H1 (cell line): ENCODE data around the gene S100A12. TPM values are rescaled to one million over a fixed set of nuclear protein-coding genes. Genes with fewer than 3 reads are reported as not detected.
A peak's percentile ranks its signal among the peaks of the same experiment; 100 is the strongest.

ENCODE experiments used
- CTCF ChIA-PET: fragments of 300-600 bp; sonication (Branson Sonifier 250); formaldehyde crosslinking; loops from one replicate; lab custom pipeline; 2021; ENCODE audit not compliant: partially characterized antibody; lab: Charles Lee
- POLR2A ChIA-PET: fragments of 300-600 bp; sonication (Branson Sonifier 250); formaldehyde crosslinking; loops from one replicate; lab custom pipeline; 2021; ENCODE audit warnings: inconsistent platforms; ENCODE audit not compliant: partially characterized antibody; lab: Charles Lee
- DNase-seq, 2 experiments: peaks; one replicate each; pipeline versions ENCODE4 v3.0.0 to v3.0.0-alpha.2; 2010 to 2022; ENCODE audit warnings: low spot score in 2 of 2, low read depth in 1 of 2, mixed read lengths in 1 of 2
- FAIRE-seq: peaks from 2 replicates; lab custom pipeline; 2011; peaks lifted over from hg19 to GRCh38; lab: Jason Lieb, UNC
- H2AFZ ChIP-seq: 2 replicates; pipeline ENCODE4 v1.8.1; 2012; ENCODE audit warnings: low read length, inconsistent platforms
- H2AK5ac ChIP-seq: 2 replicates; pipeline ENCODE4 v1.6.1; 2013; ENCODE audit warnings: low read depth, low read length
- H2BK120ac ChIP-seq: replicated peaks from 2 replicates; pipeline ENCODE3; 2013; ENCODE audit warnings: low read depth, low read length, inconsistent platforms
- H2BK12ac ChIP-seq: 2 replicates; pipeline ENCODE4 v1.6.1; 2013; ENCODE audit warnings: low read depth, low read length
- H2BK15ac ChIP-seq: 2 replicates; pipeline ENCODE4 v1.6.1; 2013; ENCODE audit warnings: low read length
- H2BK20ac ChIP-seq: 2 replicates; pipeline ENCODE4 v1.6.1; 2013; ENCODE audit warnings: low read length
- H2BK5ac ChIP-seq: 2 replicates; pipeline ENCODE4 v1.6.1; 2013; ENCODE audit warnings: low read depth, low read length
- H3K14ac ChIP-seq: 2 replicates; pipeline ENCODE4 v1.6.1; 2013; ENCODE audit warnings: inconsistent platforms; ENCODE audit not compliant: insufficient read length
- H3K18ac ChIP-seq: 2 replicates; pipeline ENCODE4 v1.6.1; 2013; ENCODE audit warnings: low read length; ENCODE audit errors: extremely low read depth
- H3K23ac ChIP-seq: 2 replicates; pipeline ENCODE4 v1.6.1; 2013; ENCODE audit warnings: inconsistent platforms; ENCODE audit not compliant: insufficient read length
- H3K23me2 ChIP-seq: 2 replicates; pipeline ENCODE4 v1.6.1; 2013; ENCODE audit warnings: low read depth, low read length
- H3K27ac ChIP-seq: 2 replicates; pipeline ENCODE4 v1.6.1; 2011; ENCODE audit warnings: low read depth, low read length, inconsistent platforms
- H3K27me3 ChIP-seq, 4 experiments: replicated peaks in 1 of 4; 1 replicate in 1 of 4; 2 replicates in 3 of 4; pipeline versions ENCODE4 v1.6.1 to v1.8.1; 2011 to 2013; ENCODE audit warnings: low read length in 3 of 4, mild to moderate bottlenecking in 3 of 4, inconsistent platforms in 2 of 4, mixed read lengths in 2 of 4, moderate library complexity in 1 of 4; ENCODE audit not compliant: control insufficient read depth in 3 of 4, insufficient read depth in 3 of 4; ENCODE audit errors: extremely low read depth in 1 of 4
- H3K36me3 ChIP-seq, 4 experiments: 2 replicates each; pipeline versions ENCODE4 v1.6.1 to v1.8.1; 2011 to 2013; ENCODE audit warnings: mild to moderate bottlenecking in 4 of 4, low read length in 3 of 4, moderate library complexity in 2 of 4, control low read depth in 1 of 4, inconsistent platforms in 1 of 4; ENCODE audit not compliant: insufficient read depth in 4 of 4, control insufficient read depth in 2 of 4
- H3K4ac ChIP-seq: replicated peaks from 2 replicates; pipeline ENCODE3; 2013; ENCODE audit warnings: low read length, low read depth, mixed read lengths, inconsistent platforms; ENCODE audit not compliant: insufficient read length
- H3K4me1 ChIP-seq, 4 experiments: replicated peaks in 1 of 4; 1 replicate in 1 of 4; 2 replicates in 3 of 4; pipeline versions ENCODE4 v1.6.1 to v1.8.1; 2011 to 2013; ENCODE audit warnings: low read length in 3 of 4, inconsistent platforms in 2 of 4, mixed read lengths in 1 of 4; ENCODE audit not compliant: insufficient read depth in 4 of 4, control insufficient read depth in 3 of 4
- H3K4me2 ChIP-seq, 2 experiments: 2 replicates each; pipeline versions ENCODE4 v1.6.1 to v1.8.1; 2011 to 2013; ENCODE audit warnings: low read depth in 2 of 2, low read length in 2 of 2, control low read depth in 1 of 2, inconsistent platforms in 1 of 2, mild to moderate bottlenecking in 1 of 2; ENCODE audit not compliant: insufficient read depth in 1 of 2
- H3K4me3 ChIP-seq, 4 experiments: fragments of 200-600, 300-600 bp in 1 of 4; sonication (generic), shearing (Covaris generic), sonication (Bioruptor Twin) in 1 of 4; 2 replicates each; pipeline versions ENCODE4 v1.5.1 to v1.8.1; 2011 to 2016; ENCODE audit warnings: low read length in 4 of 4, low read depth in 3 of 4, control low read depth in 2 of 4, inconsistent platforms in 2 of 4, mild to moderate bottlenecking in 2 of 4, mixed read lengths in 1 of 4, moderate library complexity in 1 of 4; ENCODE audit not compliant: insufficient read depth in 2 of 4; ENCODE audit errors: extremely low read depth in 1 of 4
- H3K56ac ChIP-seq: replicated peaks from 2 replicates; pipeline ENCODE3; 2013; ENCODE audit warnings: low read depth, mild to moderate bottlenecking, mixed read lengths, low read length, inconsistent platforms; ENCODE audit not compliant: insufficient read length
- H3K79me1 ChIP-seq: 2 replicates; pipeline ENCODE4 v1.6.1; 2013; ENCODE audit warnings: low read depth, low read length, control low read depth
- H3K79me2 ChIP-seq, 2 experiments: 2 replicates each; pipeline versions ENCODE4 v1.6.1 to v1.8.1; 2012 to 2013; ENCODE audit warnings: low read length in 2 of 2, mild to moderate bottlenecking in 2 of 2, inconsistent platforms in 1 of 2; ENCODE audit not compliant: insufficient read depth in 2 of 2, control insufficient read depth in 1 of 2
- H3K9ac ChIP-seq, 4 experiments: replicated peaks in 1 of 4; 1 replicate in 1 of 4; 2 replicates in 3 of 4; pipeline versions ENCODE4 v1.6.1 to v1.8.1; 2011 to 2013; ENCODE audit warnings: low read depth in 3 of 4, low read length in 3 of 4, control low read depth in 2 of 4, mild to moderate bottlenecking in 2 of 4, moderate library complexity in 2 of 4, inconsistent platforms in 1 of 4; ENCODE audit errors: extremely low read depth in 1 of 4
- H3K9me3 ChIP-seq, 2 experiments: 2 replicates each; pipeline versions ENCODE4 v1.6.1 to v1.8.1; 2012 to 2013; ENCODE audit warnings: mild to moderate bottlenecking in 2 of 2, moderate library complexity in 2 of 2, control low read depth in 1 of 2, inconsistent platforms in 1 of 2, low read depth in 1 of 2, low read length in 1 of 2, mixed read lengths in 1 of 2; ENCODE audit not compliant: insufficient read depth in 2 of 2
- H4K20me1 ChIP-seq, 2 experiments: replicated peaks in 1 of 2; 2 replicates each; pipeline versions ENCODE3 to v1.8.1; 2011 to 2013; ENCODE audit warnings: inconsistent platforms in 2 of 2, low read length in 2 of 2, mild to moderate bottlenecking in 1 of 2; ENCODE audit not compliant: insufficient read depth in 2 of 2, control insufficient read depth in 1 of 2
- H4K5ac ChIP-seq: 2 replicates; pipeline ENCODE4 v1.6.1; 2013; ENCODE audit warnings: low read length, low read depth, mixed read lengths, inconsistent platforms; ENCODE audit not compliant: insufficient read length
- H4K8ac ChIP-seq: 2 replicates; pipeline ENCODE4 v1.8.0; 2013; ENCODE audit warnings: mild to moderate bottlenecking, moderate library complexity, low read length, inconsistent platforms; ENCODE audit not compliant: insufficient read depth; ENCODE audit errors: extremely low read depth
- H4K91ac ChIP-seq: replicated peaks from 2 replicates; pipeline ENCODE3; 2013; ENCODE audit warnings: low read length, mixed read lengths, inconsistent platforms; ENCODE audit not compliant: insufficient read length
- ATF3 ChIP-seq: IDR thresholded peaks from 2 replicates; pipeline ENCODE4 v1.6.1; 2011; ENCODE audit warnings: low read depth, mild to moderate bottlenecking, low read length; ENCODE audit not compliant: insufficient read depth
- BACH1 ChIP-seq: IDR thresholded peaks from 2 replicates; pipeline ENCODE4 v1.6.1; 2012; ENCODE audit warnings: low read length, improper control_type of control experiment
- BRCA1 ChIP-seq: IDR thresholded peaks from 2 replicates; pipeline ENCODE4 v1.6.1; 2012; ENCODE audit warnings: low read depth, low read length, improper control_type of control experiment
- GABPA ChIP-seq: IDR thresholded peaks from 2 replicates; pipeline ENCODE4 v1.6.1; 2011; ENCODE audit warnings: mild to moderate bottlenecking, low read length, moderate library complexity, borderline replicate concordance; ENCODE audit not compliant: insufficient read depth
- GTF2F1 ChIP-seq: IDR thresholded peaks from 2 replicates; pipeline ENCODE4 v1.6.1; 2012; ENCODE audit warnings: low read depth, low read length, improper control_type of control experiment, borderline replicate concordance
- HDAC6 ChIP-seq: IDR thresholded peaks from one replicate; pipeline ENCODE4 v1.7.1; 2012; ENCODE audit warnings: low read depth, mild to moderate bottlenecking, inconsistent platforms, low read length, moderate library complexity
- NANOG ChIP-seq: IDR thresholded peaks from 2 replicates; pipeline ENCODE4 v1.6.1; 2011; ENCODE audit warnings: low read length, low read depth, mild to moderate bottlenecking, inconsistent platforms; ENCODE audit not compliant: insufficient read depth, poor library complexity, severe bottlenecking
- RAD21 ChIP-seq, 2 experiments: IDR thresholded peaks in 1 of 2; conservative IDR thresholded peaks in 1 of 2; 2 replicates each; pipeline ENCODE4 v1.6.1; 2011; ENCODE audit warnings: low read depth in 2 of 2, low read length in 2 of 2, improper control_type of control experiment in 1 of 2, inconsistent platforms in 1 of 2, mild to moderate bottlenecking in 1 of 2, moderate library complexity in 1 of 2
- SAP30 ChIP-seq: fragments of 300-600 bp; sonication (generic); IDR thresholded peaks from 2 replicates; pipeline ENCODE4 v1.7.1; 2012; ENCODE audit warnings: low read length, moderate library complexity, mild to moderate bottlenecking, inconsistent platforms; ENCODE audit not compliant: insufficient read depth, insufficient replicate concordance
- SP1 ChIP-seq: IDR thresholded peaks from 2 replicates; pipeline ENCODE4 v1.6.1; 2011; ENCODE audit warnings: low read depth, low read length
- USF2 ChIP-seq: IDR thresholded peaks from 2 replicates; pipeline ENCODE4 v1.6.1; 2011; ENCODE audit warnings: low read length, improper control_type of control experiment
- YY1 ChIP-seq: IDR thresholded peaks from 2 replicates; pipeline ENCODE4 v1.6.1; 2011; ENCODE audit warnings: low read depth, mild to moderate bottlenecking, low read length
- WGBS, 2 experiments: shearing (Covaris generic) in 1 of 2; methylation state at CpG; one replicate each; pipeline versions ENCODE4 v1.1.6 to v1.1.7; 2013 to 2015; ENCODE audit warnings: low lambda C conversion rate in 2 of 2, mixed read lengths in 2 of 2, inconsistent platforms in 1 of 2, low coverage in 1 of 2, missing lambda C conversion rate in 1 of 2; ENCODE audit not compliant: insufficient replicate concordance in 2 of 2, insufficient coverage in 1 of 2, insufficient read length in 1 of 2; ENCODE audit errors: extremely low coverage in 1 of 2, missing lambda C conversion rate in 1 of 2; 5-methylcytosine and 5-hydroxymethylcytosine counted together
- polyA plus RNA-seq, 7 experiments: library from polyadenylated mRNA; depleted of rRNA in 3 of 7; stranded (reverse) in 5 of 7; unstranded in 2 of 7; fragments of >200 nt in 5 of 7; fragments of 200-250 nt in 2 of 7; gene quantifications; 1 replicate in 5 of 7; 2 replicates in 1 of 7; 4 replicates in 1 of 7; pipeline versions ENCODE4 v1.2.1 to v1.2.3, GENCODE V29; 2011 to 2013; ENCODE audit warnings: missing spikeins in 2 of 7, mixed read lengths in 2 of 7
- total RNA-seq: library from RNA; stranded (reverse); fragmentation: NEBNext Ultra II Directional; extraction: Animal tissue kit (Norgen Biotek cat#: 25700); gene quantifications from 2 replicates; pipeline ENCODE4 v1.2.1, GENCODE V29; 2021

The S100A12 gene
- total and polyA plus RNA-seq, 2 of the 8 experiments (the other 6 are each of a cell fraction or from before 2014, with no cell fraction given): not detected

DNA sequence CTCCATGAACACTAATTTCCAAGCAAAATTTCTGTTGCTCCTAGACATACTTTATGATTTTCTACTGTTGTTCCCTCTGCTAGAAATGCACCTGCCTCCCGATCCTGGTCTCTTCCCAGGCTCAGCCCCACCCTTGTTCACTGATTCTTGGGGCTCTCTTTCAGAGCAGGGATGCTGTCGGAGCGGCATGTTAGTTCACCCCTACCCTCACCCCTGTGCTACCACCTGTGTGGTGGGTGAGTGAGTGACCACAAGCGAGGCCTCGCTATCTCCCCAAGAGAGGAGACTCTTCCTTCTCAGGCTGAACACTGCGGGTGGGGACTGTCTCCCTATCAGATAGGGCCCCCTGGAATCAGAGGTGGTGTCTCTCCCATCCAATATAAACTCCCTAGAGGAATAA lies 20.4 kb upstream of the S100A12 start:
- DNase-seq (peak in 1 of 2 experiments; percentile 33), FAIRE-seq (no peak)
- Histone ChIP-seq H3K14ac (no peak overlapping the region), H3K23ac (no peak overlapping the region), H2BK120ac (no peak overlapping the region), H3K4me1 (no peaks in the 10 kb centered on the region), H3K56ac (no peak overlapping the region), H2BK12ac (no peak overlapping the region), H4K20me1 (no peaks in the 10 kb centered on the region), H3K9ac (no peak overlapping the region), H3K36me3 (no peaks in the 10 kb centered on the region), H3K18ac (no peak overlapping the region), H4K91ac (no peak overlapping the region), H3K4me3 (no peak overlapping the region), H3K4me2 (no peak overlapping the region), H2BK15ac (no peak overlapping the region), H2AFZ (no peak overlapping the region), H3K79me2 (no peaks in the 10 kb centered on the region), H3K4ac (no peak overlapping the region), H2AK5ac (no peak overlapping the region), H3K79me1 (no peaks in the 10 kb centered on the region), H2BK20ac (no peak overlapping the region), H3K23me2 (no peaks in the 10 kb centered on the region), H4K8ac (no peak overlapping the region), H2BK5ac (no peak overlapping the region), H3K9me3 (no peaks in the 10 kb centered on the region), H4K5ac (no peak overlapping the region), H3K27ac (no peak overlapping the region), H3K27me3 (no peaks in the 10 kb centered on the region)
- 80% methylated on average over 6 of the region's 6 CpGs; no CpG with 5 or more reads in 1 of the 2 experiments for WGBS, 2 experiments
- ChIA-PET POLR2A (interaction anchor here (1.1 kb wide), 1 partner anchor 86 kb away, joined by 3 read pairs; no protein-coding TSS in a partner anchor), CTCF (interaction anchor here (0.6 to 6.4 kb wide), 8 partner anchors 8 to 137 kb away, joined by 3 to 63 read pairs (median 6); partner anchors contain the start of gene S100A9)
- no peak for TF ChIP-seq NANOG
- TF ChIP-seq HDAC6: no peak
- TF ChIP-seq BRCA1: no peak
- TF ChIP-seq BACH1: no peak
- TF ChIP-seq ATF3: no peak
- TF ChIP-seq SP1: no peak
- TF ChIP-seq SAP30: no peak
- TF ChIP-seq YY1: no peak
- TF ChIP-seq GABPA: no peak
- no peak for TF ChIP-seq GTF2F1
- TF ChIP-seq USF2: no peak
- no peak for TF ChIP-seq RAD21 (IDR thresholded peaks at IDR 0.05 in 1 of 2, conservative IDR thresholded peaks at IDR 0.05 in 1 of 2; ENCODE audit: low read depth in 2 of 2, low read length in 2 of 2)
